ENCODE measurements around the gene QRICH1.

DNA sequence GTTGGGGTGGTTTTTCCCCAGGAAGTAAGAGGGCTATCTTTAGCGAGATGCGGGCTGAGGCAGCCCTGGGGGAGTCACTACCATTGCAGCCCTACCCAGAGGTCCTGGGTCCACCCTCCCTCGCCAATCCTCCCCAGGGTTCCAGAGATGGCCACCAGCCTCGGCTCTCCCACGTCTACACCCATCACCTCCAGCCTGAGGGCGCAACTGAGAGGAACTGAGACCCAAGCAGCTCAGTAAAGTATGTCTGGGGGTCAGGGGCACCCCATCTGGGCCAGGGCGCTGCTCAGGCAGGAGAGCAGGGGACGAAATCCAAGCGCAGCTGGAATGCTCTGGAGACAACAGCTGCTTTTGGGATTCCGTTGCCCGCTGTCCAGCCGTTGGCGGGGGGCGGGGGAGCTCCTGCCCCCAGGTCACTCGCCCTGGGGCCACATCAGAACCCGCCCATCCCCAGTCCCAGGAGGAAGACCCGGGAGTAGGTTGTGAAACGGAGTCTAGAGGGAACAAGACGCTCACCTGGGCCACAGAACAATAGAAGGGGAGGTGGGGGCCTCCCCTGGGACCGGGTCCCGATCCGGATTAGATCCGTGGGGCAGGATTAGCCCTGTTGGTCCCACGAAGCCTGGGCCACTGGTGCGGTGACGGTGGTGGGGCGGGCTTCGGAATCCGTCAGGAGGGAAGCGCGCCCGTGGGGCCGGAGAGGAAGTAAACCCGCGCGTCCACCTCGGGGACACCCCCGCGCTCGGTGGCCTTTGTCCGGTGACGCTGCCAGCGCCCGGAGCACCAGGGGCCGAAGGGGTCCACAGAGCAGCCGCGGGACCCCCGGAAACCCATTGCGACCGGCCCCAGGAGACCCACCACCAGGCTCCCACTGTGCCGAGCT lies 73.3 kb downstream of the QRICH1 start:
- TF ChIP-seq, protein P1, sequence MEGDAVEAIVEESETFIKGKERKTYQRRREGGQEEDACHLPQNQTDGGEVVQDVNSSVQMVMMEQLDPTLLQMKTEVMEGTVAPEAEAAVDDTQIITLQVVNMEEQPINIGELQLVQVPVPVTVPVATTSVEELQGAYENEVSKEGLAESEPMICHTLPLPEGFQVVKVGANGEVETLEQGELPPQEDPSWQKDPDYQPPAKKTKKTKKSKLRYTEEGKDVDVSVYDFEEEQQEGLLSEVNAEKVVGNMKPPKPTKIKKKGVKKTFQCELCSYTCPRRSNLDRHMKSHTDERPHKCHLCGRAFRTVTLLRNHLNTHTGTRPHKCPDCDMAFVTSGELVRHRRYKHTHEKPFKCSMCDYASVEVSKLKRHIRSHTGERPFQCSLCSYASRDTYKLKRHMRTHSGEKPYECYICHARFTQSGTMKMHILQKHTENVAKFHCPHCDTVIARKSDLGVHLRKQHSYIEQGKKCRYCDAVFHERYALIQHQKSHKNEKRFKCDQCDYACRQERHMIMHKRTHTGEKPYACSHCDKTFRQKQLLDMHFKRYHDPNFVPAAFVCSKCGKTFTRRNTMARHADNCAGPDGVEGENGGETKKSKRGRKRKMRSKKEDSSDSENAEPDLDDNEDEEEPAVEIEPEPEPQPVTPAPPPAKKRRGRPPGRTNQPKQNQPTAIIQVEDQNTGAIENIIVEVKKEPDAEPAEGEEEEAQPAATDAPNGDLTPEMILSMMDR (IDR thresholded peaks at IDR 0.05), result no peak
- TF ChIP-seq EP300 (IDR thresholded peaks at IDR 0.05), result no peak
